Hippocampal formation (tissue), 2 donors: Measurements from ENCODE around the gene ZNF232.
"Not testable (repeated sequence)": the region's sequence is repeated elsewhere in the genome, so short reads cannot be mapped to it uniquely, and the experiment has no call there.

Source experiments
- DNase-seq, 2 donors: peaks; one replicate each; lab custom pipeline; 2025; lab: John Stamatoyannopoulos, UW

Gene ZNF232

GRCh38 chr17:5129770-5130169 lies 18.1 kb upstream of the ZNF232 start:
- DNase-seq, result not testable (repeated sequence)

- no peak for DNase-seq
These were observed 17.3 kb upstream of the ZNF232 start for GRCh38 chr17:5128905-5129535.

GRCh38 chr17:5128387-5128786 lies 16.7 kb upstream of the ZNF232 start:
- not testable (repeated sequence) for DNase-seq

GRCh38 chr17:5127910-5128309 lies 16.2 kb upstream of the ZNF232 start:
- DNase-seq, result no peak

GRCh38 chr17:5126719-5127488 lies 15.2 kb upstream of the ZNF232 start:
- no peak for DNase-seq

- not testable (repeated sequence) for DNase-seq
These were observed 13.2 kb upstream of the ZNF232 start for GRCh38 chr17:5124896-5125295.

- not testable (repeated sequence) for DNase-seq
These were observed 12.6 kb upstream of the ZNF232 start for GRCh38 chr17:5124125-5124760.

- no peak for DNase-seq
These were observed 11.9 kb upstream of the ZNF232 start for GRCh38 chr17:5123343-5124124.

GRCh38 chr17:5122586-5123342 lies 11.1 kb upstream of the ZNF232 start:
- DNase-seq, result no peak

- DNase-seq, result not testable (repeated sequence)
These were observed 10.4 kb upstream of the ZNF232 start for GRCh38 chr17:5122056-5122455.

GRCh38 chr17:5121186-5121841 lies 9.6 kb upstream of the ZNF232 start:
- DNase-seq, result no peak

GRCh38 chr17:5120436-5121185 lies 8.9 kb upstream of the ZNF232 start:
- DNase-seq, result not testable (repeated sequence)

GRCh38 chr17:5120036-5120435 lies 8.4 kb upstream of the ZNF232 start:
- DNase-seq, result no peak

- no peak for DNase-seq
These were observed 6.5 kb upstream of the ZNF232 start for GRCh38 chr17:5118219-5118618.

- no peak for DNase-seq
These were observed 4.3 kb upstream of the ZNF232 start, which contains the start of gene USP6 for GRCh38 chr17:5115673-5116651. Gene USP6 (plus strand): TSS chr17:5116032. CDS start chr17:5130368, 14,336 bp downstream.

- no peak for DNase-seq
These were observed 862 bp downstream of the ZNF232 start for GRCh38 chr17:5110816-5111215.

GRCh38 chr17:5100832-5101231 lies 10.8 kb downstream of the ZNF232 start:
- DNase-seq, result no peak

- DNase-seq, result no peak
These were observed 12.4 kb downstream of the ZNF232 start for GRCh38 chr17:5099271-5099670.
